PFSK-1 (cell line): ENCODE results near the gene NDST4.

Experiments
- FOXP2 ChIP-seq: optimal IDR thresholded peaks from 2 replicates; pipeline ENCODE3; 2011; ENCODE audit warnings: borderline replicate concordance, control low read depth, inconsistent platforms; ENCODE audit not compliant: insufficient read depth; ENCODE audit errors: extremely low read length, extremely low read depth
- POLR2AphosphoS5 ChIP-seq: IDR thresholded peaks from 2 replicates; pipeline ENCODE4 v1.6.1; 2012; ENCODE audit warnings: low read depth, mild to moderate bottlenecking, control low read depth, low read length, moderate library complexity
- REST ChIP-seq, 2 experiments: IDR thresholded peaks; 2 replicates each; pipeline versions ENCODE4 v1.6.1 to v1.8.0; 2011 to 2012; ENCODE audit warnings: low read depth in 2 of 2, low read length in 2 of 2, control low read depth in 1 of 2, inconsistent platforms in 1 of 2, mild to moderate bottlenecking in 1 of 2, moderate library complexity in 1 of 2; ENCODE audit not compliant: insufficient read depth in 1 of 2
- SIN3A ChIP-seq: IDR thresholded peaks from 2 replicates; pipeline ENCODE4 v1.6.1; 2012; ENCODE audit warnings: mild to moderate bottlenecking, low read length, moderate library complexity, borderline replicate concordance; ENCODE audit not compliant: insufficient read depth
- TAF1 ChIP-seq: IDR thresholded peaks from 2 replicates; pipeline ENCODE4 v1.6.1; 2012; ENCODE audit warnings: low read length, control low read depth, borderline replicate concordance; ENCODE audit not compliant: insufficient read depth

The NDST4 gene

DNA sequence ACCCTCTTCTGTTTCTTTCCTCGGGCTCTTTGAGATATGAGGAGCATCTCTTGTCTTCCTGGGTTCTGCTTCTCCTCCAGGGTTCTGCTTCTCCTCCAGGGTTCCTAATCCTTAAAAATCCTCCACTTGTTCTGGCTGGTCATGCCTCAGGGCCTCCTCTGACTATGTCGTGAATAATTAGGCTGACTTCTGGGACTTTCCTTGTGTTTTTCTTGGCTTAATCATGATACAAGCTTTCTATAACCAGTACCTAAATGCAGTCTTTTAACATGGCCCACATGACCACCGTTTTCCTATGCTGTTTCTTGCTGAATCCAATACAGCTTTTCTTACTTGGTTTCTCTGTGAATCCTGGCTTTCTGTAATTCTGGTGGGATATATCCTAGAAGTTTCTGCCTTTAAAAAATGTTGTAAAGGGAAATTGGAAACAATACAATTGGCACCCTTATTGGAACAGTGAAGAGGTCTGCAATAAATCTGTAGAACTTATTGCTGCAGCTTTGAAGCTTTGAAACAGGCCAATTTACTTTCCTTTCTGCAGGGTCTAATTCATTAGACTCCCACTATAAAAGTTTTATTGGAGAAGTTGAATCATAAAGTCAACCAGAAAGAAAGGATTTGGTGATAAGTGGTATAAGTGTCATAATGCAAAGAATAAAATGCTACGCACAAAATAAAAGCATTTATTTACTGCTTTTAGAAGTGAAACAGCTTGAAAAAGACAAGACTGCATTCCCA, 301.7 kb downstream of the NDST4 start:
- TF ChIP-seq POLR2AphosphoS5 (no peak), REST (IDR thresholded peaks at IDR 0.05; ENCODE audit: insufficient read depth in 1 of 2, low read depth in 2 of 2, low read length in 2 of 2) (no peak), FOXP2 (no peak), TAF1 (no peak), SIN3A (no peak)

- TF ChIP-seq POLR2AphosphoS5 (no peak), SIN3A (no peak), TAF1 (no peak), REST (IDR thresholded peaks at IDR 0.05; ENCODE audit: insufficient read depth in 1 of 2, low read depth in 2 of 2, low read length in 2 of 2) (no peak), FOXP2 (no peak)
These were observed 305.5 kb downstream of the NDST4 start for GRCh38 chr4:114807759-114808404.

DNA sequence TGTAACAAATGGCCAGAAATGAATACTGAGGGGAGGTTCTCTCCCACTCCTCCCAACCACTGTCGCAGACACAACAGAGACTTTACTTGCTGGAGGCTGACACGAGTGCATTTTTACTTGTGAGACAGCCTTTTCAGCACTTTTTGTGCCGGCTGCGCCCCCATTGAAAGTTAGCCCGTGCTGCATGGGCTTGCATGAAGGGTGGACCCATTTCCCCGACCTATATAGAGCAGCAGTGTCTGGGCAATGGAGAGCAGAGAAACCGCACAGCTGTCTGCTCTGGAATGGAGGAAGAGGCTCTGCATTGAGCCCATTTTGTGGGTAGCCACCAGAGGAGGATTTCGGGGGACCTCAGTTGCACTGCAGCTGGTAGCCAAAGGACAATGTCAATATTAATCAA, 306.1 kb downstream of the NDST4 start:
- TF ChIP-seq REST (IDR thresholded peaks at IDR 0.05; ENCODE audit: insufficient read depth in 1 of 2, low read depth in 2 of 2, low read length in 2 of 2) (no peak), FOXP2 (no peak), SIN3A (no peak), TAF1 (no peak), POLR2AphosphoS5 (no peak)

DNA sequence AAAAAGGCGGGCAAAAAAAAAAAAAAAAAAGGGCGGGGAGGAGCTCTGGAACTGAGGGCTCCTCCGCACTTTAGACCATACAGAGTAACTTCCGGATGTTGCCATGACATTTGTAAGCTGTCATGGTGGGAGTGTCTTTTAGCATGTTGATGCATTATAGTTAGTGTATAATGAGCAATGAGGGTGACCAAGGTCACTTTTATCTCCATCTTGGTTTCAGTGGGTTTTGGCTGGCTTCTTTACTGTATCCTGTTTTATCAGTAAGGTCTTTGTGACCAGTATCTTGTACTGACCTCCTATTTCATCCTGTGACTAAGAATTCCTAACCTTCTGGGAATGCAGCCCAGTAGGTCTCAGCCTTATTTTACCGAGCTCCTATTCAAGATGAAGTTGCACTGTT, 321.4 kb downstream of the NDST4 start:
- TF ChIP-seq REST (IDR thresholded peaks at IDR 0.05; ENCODE audit: insufficient read depth in 1 of 2, low read depth in 2 of 2, low read length in 2 of 2) (no peak), TAF1 (no peak), FOXP2 (no peak), POLR2AphosphoS5 (no peak), SIN3A (no peak)

DNA sequence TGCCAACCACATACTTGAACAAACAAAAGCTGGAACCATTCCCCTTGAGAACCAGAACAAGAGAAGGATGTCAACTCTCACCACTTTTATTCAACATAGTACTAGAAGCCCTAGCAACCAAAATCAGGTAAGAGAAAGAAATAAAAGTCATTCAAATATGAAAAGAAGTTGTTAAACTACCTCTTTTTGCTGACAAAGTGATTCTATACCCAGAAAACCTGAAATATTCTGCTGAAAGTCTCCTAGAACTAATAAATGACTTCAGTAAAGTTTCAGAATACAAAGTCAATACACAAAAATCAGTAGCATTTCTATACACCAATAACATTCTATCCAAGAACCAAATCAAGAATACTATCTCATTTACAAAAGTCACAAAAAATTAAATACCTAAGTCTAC, 327.9 kb downstream of the NDST4 start:
- TF ChIP-seq TAF1 (no peak), REST (IDR thresholded peaks at IDR 0.05; ENCODE audit: insufficient read depth in 1 of 2, low read depth in 2 of 2, low read length in 2 of 2) (no peak), SIN3A (no peak), FOXP2 (no peak), POLR2AphosphoS5 (no peak)
